HPDE6-E6E7 (cell line): Measurements from ENCODE around the gene EVX1.

ENCODE experiments used
- DNase-seq: peaks from one replicate; pipeline ENCODE4 v3.0.0; 2011; ENCODE audit warnings: missing footprints; ENCODE audit errors: extremely low spot score

Gene EVX1

DNA sequence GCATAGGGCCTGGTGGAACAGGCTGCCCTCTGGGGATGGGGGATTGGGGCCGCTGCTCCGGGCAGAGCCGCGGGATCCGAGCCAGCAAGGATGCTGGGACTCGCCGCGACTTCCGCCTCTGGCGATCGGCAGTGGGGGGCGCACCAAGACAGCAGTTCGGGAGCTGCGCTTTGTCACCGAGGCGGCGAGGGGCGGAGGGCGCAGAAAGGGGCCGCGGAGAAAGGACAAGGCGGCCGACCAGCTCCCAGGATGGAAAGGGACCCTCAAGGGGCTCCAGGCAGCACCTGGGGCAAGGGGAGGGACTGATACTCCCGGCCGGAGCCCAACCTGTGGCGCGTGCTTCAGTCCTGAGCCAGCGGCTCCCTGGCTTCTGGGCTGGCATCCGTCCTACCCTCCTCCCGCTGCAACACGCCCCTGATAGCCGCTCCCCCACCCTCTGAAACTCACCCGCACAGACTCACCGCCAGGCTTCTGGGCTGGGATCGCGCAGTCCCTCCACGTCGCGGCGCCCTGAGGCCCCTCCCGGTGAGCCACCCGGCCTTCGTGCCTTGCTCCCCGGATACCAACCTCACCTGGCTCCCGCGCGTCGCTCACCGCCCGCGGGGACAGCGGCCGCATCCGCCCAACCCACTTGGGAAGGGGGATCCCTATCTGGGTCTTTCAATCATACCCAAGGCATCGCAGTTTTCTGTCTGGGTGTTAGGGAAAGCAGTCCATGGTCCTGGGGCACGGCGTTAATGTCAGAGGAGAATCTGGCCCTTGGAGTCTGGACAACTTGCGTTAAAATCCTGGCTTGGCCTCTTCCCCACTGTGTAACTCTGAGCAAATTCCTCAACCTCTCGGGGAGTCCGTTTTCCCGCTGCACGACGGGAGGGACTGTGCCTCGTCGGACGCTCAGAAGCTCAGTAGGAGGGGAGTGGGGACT lies 7.0 kb upstream of the EVX1 start:
- DNase-seq: no peak

DNA sequence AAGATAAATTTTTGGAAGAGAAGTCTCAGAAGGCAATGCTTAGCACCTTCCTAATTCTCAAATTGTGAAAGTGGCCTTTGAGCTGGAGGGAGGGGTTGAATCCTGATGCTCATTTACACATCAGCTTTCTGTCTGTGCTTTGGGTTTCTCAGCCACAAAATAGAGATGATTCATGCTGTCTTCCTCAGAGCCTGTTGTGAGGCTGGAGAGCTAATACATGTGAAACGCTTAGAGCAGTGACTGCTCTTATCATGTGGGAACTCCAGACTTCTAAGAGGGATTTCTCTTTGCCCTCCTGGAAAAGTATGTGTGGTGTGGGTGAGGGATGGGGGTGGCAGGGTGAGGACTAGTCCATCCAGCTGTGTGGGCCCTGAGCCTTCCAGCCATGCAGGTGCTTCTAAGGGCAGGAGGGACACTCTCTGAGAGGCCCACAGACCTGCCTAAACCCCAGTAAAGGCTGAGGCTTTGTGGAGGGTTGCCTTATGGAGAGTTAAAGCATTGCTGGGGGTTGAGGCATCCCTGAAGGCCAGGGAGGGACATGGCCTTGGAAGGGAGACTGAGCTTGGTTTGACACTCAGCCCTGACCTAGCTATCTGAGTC lies 4.8 kb upstream of the EVX1 start:
- DNase-seq: no peak

DNA sequence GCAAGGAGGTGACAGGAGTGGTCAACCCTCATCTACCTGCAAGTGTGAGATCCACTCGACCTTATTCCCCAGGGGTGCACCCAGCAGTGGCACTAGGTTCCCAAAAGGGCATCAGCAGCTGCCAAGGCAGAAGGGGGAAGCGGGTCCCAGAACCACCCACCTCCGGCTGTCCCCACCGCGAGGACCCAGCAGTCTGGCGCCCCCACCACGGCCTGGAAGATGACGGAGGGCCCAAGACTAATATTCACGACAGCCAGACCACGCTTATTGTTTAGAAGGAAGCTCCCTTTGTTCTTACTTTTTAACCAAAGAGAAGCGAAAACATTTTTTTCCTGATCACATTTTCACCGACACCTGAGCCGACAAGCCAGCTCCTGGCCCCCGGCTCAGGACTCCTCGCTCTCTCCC lies 3.6 kb upstream of the EVX1 start:
- no peak for DNase-seq

DNA sequence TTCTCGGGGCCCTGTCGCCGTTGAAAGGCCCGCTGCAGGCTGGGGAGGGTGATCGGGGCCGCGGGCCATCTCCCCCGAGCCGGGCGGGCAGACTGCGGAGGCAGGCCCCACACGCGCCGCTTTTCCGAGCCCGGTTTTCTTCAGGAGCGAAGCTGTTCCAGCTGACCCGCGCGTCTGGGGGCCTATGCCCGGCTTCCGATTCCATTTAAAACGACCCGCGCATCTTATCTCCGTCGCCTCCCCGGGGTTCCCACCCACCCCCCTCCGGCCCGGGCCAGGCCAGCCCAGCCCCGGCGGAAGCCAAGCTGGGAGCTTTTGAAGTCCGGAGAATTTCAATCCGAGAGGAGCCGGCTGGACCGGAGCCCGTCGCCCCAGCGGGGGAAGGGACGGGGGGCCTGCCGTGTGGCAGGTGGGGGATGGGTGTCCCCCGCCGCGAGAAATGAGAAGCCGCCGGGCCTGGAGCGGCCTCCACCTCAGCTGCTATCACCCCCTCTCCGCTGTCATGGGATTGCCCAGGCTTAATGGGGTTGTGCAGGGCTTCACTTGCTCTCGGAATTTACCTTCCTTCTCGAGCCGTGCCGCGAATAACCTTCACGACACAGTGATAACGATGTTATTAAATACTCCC lies 3.1 kb upstream of the EVX1 start:
- no peak for DNase-seq

DNA sequence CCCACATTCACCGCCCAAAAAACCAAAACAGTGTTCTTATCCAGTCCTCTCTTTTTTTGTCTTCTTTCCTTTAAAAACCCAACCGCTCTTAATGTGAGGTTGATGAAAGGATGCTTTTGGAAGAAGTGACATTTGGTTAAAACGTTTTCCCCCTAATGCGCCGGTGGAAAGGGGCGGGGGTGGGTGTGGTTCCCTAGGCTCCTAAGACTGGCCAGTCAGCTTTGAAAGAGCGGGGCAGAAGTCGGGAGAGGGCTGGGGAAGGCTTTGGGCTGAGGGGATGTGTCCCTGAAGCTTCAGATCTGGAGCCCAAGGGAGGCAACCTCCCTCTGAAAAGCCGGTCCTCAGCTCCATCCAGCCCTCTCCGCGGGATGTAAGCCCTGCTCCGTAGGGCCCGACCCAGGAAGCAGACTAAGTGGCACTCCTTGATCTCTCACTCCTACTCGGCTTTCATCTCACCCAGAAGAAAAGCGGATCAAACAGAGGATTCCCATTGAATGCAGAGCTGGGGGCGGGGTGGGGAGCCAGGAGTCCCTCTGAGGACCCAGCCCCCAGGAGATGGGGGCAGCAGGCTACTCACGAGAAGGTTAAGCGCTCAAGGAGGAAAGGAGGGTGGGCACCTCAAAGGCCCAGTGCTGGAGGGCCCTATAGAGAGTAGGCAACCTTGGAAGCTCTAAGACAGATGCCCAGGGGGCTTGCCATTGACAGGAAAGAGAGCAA lies 2.4 kb upstream of the EVX1 start:
- no peak for DNase-seq

GRCh38 chr7:27241189-27242056 lies 1.2 kb upstream of the EVX1 start:
- no peak for DNase-seq

- DNase-seq: no peak
Observed at GRCh38 chr7:27242154-27242553, 448 bp upstream of the EVX1 start.

- DNase-seq: no peak
Observed at GRCh38 chr7:27243340-27244163, 950 bp downstream of the EVX1 start.

- no peak for DNase-seq
Observed at GRCh38 chr7:27244488-27245123, 2.0 kb downstream of the EVX1 start.

GRCh38 chr7:27245124-27245797 lies 2.7 kb downstream of the EVX1 start:
- DNase-seq: no peak

DNA sequence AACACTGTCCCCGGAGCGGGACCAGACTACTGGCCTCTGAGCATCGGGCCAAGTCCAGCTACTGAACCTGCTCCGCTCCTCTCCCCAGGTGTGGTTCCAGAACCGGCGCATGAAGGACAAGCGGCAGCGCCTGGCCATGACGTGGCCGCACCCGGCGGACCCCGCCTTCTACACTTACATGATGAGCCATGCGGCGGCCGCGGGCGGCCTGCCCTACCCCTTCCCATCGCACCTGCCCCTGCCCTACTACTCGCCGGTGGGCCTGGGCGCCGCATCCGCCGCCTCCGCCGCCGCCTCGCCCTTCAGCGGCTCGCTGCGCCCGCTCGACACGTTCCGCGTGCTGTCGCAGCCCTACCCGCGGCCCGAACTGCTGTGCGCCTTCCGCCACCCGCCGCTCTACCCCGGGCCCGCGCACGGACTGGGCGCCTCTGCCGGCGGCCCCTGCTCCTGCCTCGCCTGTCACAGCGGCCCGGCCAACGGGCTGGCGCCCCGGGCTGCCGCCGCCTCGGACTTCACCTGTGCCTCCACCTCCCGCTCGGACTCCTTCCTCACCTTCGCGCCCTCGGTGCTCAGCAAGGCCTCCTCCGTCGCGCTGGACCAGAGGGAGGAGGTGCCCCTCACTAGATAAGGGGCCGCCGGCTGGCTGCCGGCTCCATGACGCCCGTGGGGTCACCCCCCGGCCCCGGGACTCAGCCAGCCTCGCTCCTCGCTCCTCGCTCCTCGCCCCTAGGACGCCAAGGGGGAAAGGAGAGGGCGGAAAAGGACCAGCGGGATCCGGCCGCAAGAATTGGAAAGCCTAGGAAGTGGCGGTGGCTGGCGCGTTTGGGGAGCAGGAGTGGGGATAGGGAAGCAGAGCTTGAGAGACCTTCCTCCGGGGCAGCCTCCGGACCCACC lies 3.4 kb downstream of the EVX1 start:
- no peak for DNase-seq

DNA sequence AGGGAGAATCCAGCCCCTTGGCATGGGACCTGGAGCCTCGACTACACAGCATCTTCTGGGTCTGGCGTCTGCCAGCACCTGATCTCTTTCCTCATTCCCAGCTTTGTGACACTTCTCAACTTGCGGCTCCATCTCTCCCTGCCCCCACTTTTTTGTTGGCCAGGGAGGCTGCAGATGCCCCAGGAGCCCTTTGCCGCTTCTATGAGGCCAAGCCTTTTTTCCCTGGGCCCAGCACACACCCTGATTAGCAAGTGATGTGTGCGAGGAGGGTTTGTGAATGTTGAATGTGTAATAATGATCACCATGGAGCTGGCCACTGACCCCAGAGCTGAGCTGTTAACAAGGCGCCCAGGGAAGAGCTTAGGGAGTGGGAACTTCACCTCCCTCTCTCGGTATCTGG lies 4.4 kb downstream of the EVX1 start:
- no peak for DNase-seq

DNA sequence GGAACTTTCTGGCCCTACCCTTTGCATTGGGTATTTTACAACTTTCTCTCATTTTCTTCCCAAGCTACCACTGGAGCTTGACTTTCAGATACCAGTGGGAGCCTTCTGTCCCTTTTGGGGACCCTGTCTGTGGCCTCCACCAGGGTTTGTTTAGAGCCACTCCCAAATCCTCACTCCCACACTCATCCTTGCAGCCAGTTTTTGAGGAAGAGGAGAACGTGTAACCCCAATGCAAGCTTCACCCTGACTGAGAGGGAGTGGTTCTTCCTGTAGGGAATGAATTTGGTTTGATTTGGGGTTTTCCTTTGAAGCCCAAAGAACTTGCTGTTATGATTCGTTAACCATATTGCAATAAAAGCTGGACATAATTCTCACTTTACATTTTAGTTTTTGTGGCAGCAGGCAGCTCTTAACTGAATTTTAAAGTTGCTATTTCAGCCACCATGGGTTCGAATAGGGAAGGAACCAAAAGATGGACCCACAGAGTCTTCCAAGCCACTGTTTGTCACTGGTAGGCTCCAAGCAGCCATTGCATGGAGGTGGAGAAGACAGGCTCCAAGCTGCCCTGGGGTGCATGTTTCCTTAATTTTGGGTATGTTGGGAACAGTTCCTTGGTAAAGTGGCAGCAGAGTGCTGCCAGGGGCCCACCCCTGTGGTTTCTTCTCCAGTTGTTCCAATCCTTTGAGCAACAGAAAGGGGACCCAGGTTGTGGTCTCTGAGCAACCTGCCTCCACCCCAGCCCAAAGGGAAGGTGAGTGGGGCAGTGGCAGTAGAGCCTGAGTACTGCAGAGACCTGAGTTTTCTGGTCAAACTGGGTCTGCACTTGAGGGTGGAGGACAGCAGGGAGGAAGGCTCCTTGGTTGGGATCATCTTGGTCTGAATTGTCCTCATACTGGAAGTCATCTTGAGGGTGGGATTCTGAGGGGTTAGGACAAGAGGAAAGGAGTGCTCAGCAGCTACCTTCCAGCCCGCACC lies 5.1 kb downstream of the EVX1 start:
- DNase-seq: no peak

DNA sequence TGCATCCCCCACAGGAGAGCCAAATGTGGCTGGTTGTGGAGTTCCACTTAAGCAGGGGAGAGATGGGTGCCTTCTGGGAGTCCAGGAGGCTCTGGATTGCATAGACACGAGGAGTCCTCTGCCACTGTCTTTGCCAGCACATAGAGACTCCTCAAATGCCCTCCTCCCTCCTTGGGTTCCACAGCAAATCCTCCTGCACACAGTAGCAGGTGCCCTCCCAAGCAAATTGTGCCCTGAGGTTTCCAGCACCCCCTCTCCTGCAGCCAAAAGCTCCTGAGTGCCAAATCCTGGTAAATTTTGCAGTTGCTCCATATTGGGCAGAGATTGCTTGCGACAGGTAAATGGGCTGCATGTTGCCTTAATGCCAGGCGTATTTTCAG lies 5.8 kb downstream of the EVX1 start:
- DNase-seq: no peak

GRCh38 chr7:27248911-27249723 lies 6.5 kb downstream of the EVX1 start:
- DNase-seq: no peak
